ENCODE results near the gene CXCL9.

The CXCL9 gene

DNA sequence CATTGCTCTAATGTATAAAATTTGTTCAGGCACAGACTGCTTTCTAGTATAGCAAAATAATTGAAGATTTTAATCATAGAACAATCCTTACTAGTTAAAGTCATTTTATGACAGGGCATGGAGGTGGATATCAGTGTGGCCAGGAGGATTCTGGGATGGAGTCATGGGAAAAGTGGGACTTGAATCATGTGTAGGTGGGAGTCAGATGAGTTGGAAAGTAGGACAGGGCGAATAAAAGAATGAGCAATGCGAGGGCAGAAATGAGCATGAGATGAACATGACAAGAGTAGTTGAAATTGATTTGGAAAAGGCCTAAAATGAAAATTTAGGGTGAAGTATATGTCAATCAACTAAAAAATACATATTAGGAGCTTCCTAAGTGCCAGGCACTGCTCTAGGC, 9.4 kb downstream of the CXCL9 start:
- no peaks in the 10 kb centered on the region for H3K27me3 ChIP-seq (replicated peaks)
- H3K27ac ChIP-seq = no peak overlapping the region
- DNase-seq = no peak
- in situ Hi-C loops (cut with HindIII; ENCODE audit: low pct_ligation_motif_present, low sequenced_read_pairs) = no loop called here
- no peaks in the 10 kb centered on the region for H3K36me3 ChIP-seq (replicated peaks)
- H3K4me3 ChIP-seq (ENCODE audit: low read depth, low read length) = no peak overlapping the region
- TF ChIP-seq, protein P1, sequence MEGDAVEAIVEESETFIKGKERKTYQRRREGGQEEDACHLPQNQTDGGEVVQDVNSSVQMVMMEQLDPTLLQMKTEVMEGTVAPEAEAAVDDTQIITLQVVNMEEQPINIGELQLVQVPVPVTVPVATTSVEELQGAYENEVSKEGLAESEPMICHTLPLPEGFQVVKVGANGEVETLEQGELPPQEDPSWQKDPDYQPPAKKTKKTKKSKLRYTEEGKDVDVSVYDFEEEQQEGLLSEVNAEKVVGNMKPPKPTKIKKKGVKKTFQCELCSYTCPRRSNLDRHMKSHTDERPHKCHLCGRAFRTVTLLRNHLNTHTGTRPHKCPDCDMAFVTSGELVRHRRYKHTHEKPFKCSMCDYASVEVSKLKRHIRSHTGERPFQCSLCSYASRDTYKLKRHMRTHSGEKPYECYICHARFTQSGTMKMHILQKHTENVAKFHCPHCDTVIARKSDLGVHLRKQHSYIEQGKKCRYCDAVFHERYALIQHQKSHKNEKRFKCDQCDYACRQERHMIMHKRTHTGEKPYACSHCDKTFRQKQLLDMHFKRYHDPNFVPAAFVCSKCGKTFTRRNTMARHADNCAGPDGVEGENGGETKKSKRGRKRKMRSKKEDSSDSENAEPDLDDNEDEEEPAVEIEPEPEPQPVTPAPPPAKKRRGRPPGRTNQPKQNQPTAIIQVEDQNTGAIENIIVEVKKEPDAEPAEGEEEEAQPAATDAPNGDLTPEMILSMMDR (IDR thresholded peaks at IDR 0.05; ENCODE audit: low read depth, low read length, missing control alignments) = no peak

DNA sequence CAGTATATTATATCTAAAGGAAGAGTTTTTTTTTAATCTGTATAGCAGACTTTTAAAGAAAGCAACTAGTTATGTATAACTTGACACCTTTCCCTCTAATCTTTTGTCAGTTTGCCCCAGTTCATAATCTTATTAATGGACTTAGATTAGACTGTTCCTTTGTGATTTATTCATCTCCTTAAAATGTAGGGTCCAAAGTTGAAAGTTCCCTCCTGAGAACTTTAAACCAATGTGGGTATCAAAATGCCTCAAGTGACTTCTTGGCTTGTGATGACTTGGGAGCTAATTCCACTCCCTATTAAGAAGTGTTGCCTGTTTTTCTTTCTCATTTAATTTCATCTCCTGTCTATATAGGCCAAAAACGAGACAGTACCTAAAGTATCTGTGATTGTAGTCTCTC, 10.2 kb downstream of the CXCL9 start:
- Histone ChIP-seq H3K36me3 (replicated peaks) (no peaks in the 10 kb centered on the region), H3K27me3 (replicated peaks) (no peaks in the 10 kb centered on the region), H3K27ac (no peak overlapping the region), H3K4me3 (ENCODE audit: low read depth, low read length) (no peak overlapping the region)
- in situ Hi-C loops (cut with HindIII; ENCODE audit: low pct_ligation_motif_present, low sequenced_read_pairs) = no loop called here
- no peak for DNase-seq
- TF ChIP-seq, protein P1 (IDR thresholded peaks at IDR 0.05; ENCODE audit: low read depth, low read length, missing control alignments) = no peak

DNA sequence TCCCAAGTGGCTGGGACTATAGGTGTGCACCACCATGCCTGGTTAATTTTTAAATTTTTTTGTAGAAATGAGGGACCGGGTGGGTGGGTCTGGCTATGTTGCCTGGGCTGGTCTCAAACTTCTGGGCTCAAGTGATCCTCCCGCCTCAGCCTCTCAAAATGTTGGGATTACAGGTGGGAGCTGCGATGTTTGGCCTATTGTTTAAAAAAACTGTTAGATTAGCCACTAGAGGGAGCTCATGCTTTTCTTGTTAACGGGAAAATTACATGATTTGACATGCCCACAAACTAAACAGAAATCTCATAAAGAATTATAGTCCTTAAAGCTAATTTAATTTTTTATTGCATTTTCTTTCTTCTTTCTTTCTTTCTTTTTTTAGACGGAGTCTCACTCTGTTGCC, 11.6 kb downstream of the CXCL9 start:
- Histone ChIP-seq H3K27ac (no peak overlapping the region), H3K4me3 (ENCODE audit: low read depth, low read length) (no peak overlapping the region), H3K27me3 (replicated peaks) (no peaks in the 10 kb centered on the region), H3K36me3 (replicated peaks) (no peaks in the 10 kb centered on the region)
- TF ChIP-seq, protein P1 (IDR thresholded peaks at IDR 0.05; ENCODE audit: low read depth, low read length, missing control alignments) = peak; percentile 50
- in situ Hi-C loops (cut with HindIII; ENCODE audit: low pct_ligation_motif_present, low sequenced_read_pairs) = no loop called here
- peak; percentile 13 for DNase-seq

- no peaks in the 10 kb centered on the region for H3K36me3 ChIP-seq (replicated peaks)
- no peak overlapping the region for H3K27ac ChIP-seq
- TF ChIP-seq, protein P1 (IDR thresholded peaks at IDR 0.05; ENCODE audit: low read depth, low read length, missing control alignments) = no peak
- DNase-seq = no peak
- H3K27me3 ChIP-seq (replicated peaks) = no peaks in the 10 kb centered on the region
- no peak overlapping the region for H3K4me3 ChIP-seq (ENCODE audit: low read depth, low read length)
- in situ Hi-C loops (cut with HindIII; ENCODE audit: low pct_ligation_motif_present, low sequenced_read_pairs) = no loop called here
Measured at GRCh38 chr4:75992462-75992861, 14.8 kb downstream of the CXCL9 start.

- in situ Hi-C loops (cut with HindIII; ENCODE audit: low pct_ligation_motif_present, low sequenced_read_pairs) = no loop called here
- Histone ChIP-seq H3K27ac (peak overlapping the region; percentile 45), H3K36me3 (replicated peaks) (no peaks in the 10 kb centered on the region), H3K4me3 (ENCODE audit: low read depth, low read length) (peak overlapping the region; percentile 96), H3K27me3 (replicated peaks) (no peaks in the 10 kb centered on the region)
- TF ChIP-seq, protein P1 (IDR thresholded peaks at IDR 0.05; ENCODE audit: low read depth, low read length, missing control alignments) = no peak
- peak; percentile 14 for DNase-seq
Measured at GRCh38 chr4:75989846-75990528, 17.3 kb downstream of the CXCL9 start.

GRCh38 chr4:75985116-75985515, 22.2 kb downstream of the CXCL9 start:
- no peaks in the 10 kb centered on the region for H3K27me3 ChIP-seq (replicated peaks)
- DNase-seq = peak; percentile 91
- TF ChIP-seq, protein P1 (IDR thresholded peaks at IDR 0.05; ENCODE audit: low read depth, low read length, missing control alignments) = no peak
- H3K27ac ChIP-seq = peak overlapping the region; percentile 46
- peaks cover 12% of the 10 kb centered on the region for H3K36me3 ChIP-seq (replicated peaks)
- H3K4me3 ChIP-seq (ENCODE audit: low read depth, low read length) = no peak overlapping the region
- in situ Hi-C loops (cut with HindIII; ENCODE audit: low pct_ligation_motif_present, low sequenced_read_pairs) = no loop called here

Measured in brain microvascular endothelial cell (primary cell).